WI38 (cell line): ENCODE data around the gene BCS1L.

Experiments used
- H3K4me3 ChIP-seq: 2 replicates; pipeline ENCODE4 v1.5.1; 2011; ENCODE audit warnings: low read depth, mild to moderate bottlenecking, control low read depth, low read length
- TF ChIP-seq, protein P1 (sequence below): IDR thresholded peaks from 2 replicates; pipeline ENCODE4 v1.5.1; 2012; ENCODE audit warnings: low read depth, mild to moderate bottlenecking, control low read depth, low read length

BCS1L gene

DNA sequence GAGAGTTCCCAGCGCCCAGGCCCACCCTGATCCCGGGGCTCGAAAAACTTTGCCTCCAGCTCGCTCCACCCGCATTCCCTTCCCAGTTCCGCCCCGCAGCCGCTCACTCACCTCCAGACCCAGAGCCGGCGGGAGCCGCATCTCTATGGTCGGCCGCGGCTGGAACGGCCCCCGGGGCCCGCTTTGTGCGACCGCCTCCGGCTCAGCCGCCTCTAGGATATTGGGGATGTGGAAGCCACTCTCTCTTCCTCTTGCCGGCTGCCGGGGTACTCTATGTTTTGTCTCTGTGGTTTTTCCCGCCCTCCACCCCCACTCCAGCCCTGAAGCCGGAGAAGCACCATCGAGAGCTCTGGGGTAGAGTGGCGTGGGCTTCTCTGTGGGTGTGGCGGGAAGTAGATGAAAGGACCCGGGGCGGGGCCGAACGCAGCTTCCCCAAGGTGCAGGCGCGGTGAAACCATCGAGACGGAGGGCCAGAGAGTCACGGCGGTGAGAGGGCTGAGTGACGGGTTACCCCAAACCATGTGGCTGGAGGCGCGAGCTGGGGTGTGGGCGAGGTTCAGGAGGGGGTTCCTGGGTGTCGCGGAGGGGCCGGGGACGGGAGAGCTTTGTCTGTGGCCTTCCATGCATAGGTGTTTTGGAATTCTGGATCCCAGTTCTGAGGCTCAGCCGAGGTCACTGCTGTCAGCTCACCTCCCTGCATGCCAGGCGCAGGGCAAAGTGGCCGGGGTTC is at the start of gene BCS1L, which contains the start of gene ZNF142:
Gene BCS1L (plus strand): TSS at position 426 of the 730 bp plus-strand sequence. CDS start 1,305 bp downstream, outside the sequence.
Gene ZNF142 (minus strand): TSS at position 366 of the 730 bp plus-strand sequence. CDS start 3,194 bp downstream, outside the sequence.
- peak within 1 kb of the TSS; percentile 76 for H3K4me3 ChIP-seq
- TF ChIP-seq, protein P1, sequence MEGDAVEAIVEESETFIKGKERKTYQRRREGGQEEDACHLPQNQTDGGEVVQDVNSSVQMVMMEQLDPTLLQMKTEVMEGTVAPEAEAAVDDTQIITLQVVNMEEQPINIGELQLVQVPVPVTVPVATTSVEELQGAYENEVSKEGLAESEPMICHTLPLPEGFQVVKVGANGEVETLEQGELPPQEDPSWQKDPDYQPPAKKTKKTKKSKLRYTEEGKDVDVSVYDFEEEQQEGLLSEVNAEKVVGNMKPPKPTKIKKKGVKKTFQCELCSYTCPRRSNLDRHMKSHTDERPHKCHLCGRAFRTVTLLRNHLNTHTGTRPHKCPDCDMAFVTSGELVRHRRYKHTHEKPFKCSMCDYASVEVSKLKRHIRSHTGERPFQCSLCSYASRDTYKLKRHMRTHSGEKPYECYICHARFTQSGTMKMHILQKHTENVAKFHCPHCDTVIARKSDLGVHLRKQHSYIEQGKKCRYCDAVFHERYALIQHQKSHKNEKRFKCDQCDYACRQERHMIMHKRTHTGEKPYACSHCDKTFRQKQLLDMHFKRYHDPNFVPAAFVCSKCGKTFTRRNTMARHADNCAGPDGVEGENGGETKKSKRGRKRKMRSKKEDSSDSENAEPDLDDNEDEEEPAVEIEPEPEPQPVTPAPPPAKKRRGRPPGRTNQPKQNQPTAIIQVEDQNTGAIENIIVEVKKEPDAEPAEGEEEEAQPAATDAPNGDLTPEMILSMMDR: no peak

- no peak overlapping the region for H3K4me3 ChIP-seq
- TF ChIP-seq, protein P1: no peak
Observed at GRCh38 chr2:218615868-218616315, 43.6 kb upstream of the BCS1L start.

GRCh38 chr2:218618102-218618860 is 41.2 kb upstream of the BCS1L start:
- TF ChIP-seq, protein P1: no peak
- H3K4me3 ChIP-seq: no peak overlapping the region

DNA sequence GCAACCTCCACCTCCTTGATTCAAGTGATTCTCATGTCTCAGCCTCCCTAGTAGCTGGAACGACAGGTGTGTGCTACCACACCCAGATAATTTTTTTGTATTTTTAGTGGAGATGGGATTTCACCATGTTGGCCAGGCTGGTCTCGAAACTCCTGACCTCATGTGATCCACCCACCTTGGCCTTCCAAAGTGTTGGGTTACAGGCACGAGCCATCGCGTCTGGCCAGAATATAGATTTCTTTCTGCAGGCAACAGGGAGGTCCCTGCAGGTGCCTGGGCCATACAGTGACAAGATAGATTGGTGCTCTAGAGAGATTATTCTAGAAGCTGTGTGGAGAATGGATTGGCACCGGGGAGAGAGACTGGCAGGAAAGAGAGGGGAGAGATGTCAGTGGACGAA is 38.5 kb upstream of the BCS1L start:
- TF ChIP-seq, protein P1: no peak
- H3K4me3 ChIP-seq: no peak overlapping the region

DNA sequence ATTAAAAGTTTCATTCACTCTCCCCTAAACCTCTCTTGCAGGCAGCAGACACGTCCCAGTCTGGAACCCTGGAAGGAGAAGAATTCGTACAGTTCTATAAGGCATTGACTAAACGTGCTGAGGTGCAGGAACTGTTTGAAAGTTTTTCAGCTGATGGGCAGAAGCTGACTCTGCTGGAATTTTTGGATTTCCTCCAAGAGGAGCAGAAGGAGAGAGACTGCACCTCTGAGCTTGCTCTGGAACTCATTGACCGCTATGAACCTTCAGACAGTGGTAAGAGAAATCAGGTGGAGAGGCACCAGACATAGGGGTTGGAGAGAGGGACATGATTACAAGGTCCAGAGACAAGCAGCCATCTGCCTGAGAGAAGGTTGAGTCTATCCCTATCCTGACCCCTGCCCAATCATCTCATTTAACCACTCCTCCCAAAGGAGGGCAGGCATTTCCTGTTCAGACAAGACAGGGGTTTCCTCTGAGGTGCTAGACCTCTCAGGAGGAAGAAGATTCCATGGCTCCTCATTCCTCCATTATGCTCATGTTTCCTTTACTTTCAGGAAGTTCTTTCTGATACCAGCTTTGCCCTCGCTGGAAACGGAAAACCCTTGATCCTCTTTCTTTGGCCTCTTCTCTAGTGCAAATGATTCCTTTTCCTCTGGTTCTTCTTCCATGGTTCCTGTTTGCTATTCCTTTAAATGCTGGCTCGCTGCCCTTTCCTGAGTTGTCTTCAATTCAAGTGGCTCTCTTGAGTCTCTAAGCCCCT is 36.7 kb upstream of the BCS1L start:
- no peak overlapping the region for H3K4me3 ChIP-seq
- TF ChIP-seq, protein P1: no peak

DNA sequence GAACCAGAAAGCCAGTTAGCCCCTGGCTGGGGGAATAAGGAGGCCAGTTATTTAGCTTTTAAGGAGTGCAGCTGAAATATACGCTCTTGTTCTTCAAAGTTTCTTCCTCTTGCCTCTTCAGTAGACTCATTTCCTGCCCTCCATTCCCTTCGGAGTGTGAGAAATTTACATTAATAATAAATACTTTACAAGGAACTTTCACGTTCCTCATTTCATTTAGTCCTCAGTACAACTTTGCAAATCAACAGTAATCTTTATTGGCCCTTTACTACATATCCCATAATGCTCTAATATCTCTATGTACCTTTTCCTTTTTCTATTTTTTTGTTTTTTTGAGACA is 36.1 kb upstream of the BCS1L start:
- TF ChIP-seq, protein P1: no peak
- H3K4me3 ChIP-seq: no peak overlapping the region
